Gastrocnemius medialis (tissue), 4 donors: ENCODE measurements around the gene OR2M2. TPM values are rescaled to one million over a fixed set of nuclear protein-coding genes. Genes with fewer than 3 reads are reported as not detected.

ENCODE experiments used
- ATAC-seq, 2 donors: fragments of 150-250 bp; one replicate each; pipeline ENCODE4 v1.9.1; 2016
- DNase-seq, 2 donors: peaks; one replicate each; pipeline ENCODE4 v3.0.0-alpha.2; 2019
- H3K27ac ChIP-seq, 4 donors: fragments of 200-600 bp; sonication (generic); 1 replicate in 1 of 4; 2 replicates in 3 of 4; pipeline ENCODE4 v1.5.1; 2016 to 2018; ENCODE audit warnings: mild to moderate bottlenecking in 2 of 4, moderate library complexity in 1 of 4
- H3K27me3 ChIP-seq, 3 donors: fragments of 200-600 bp; sonication (generic) in 2 of 3; 1 replicate in 1 of 3; 2 replicates in 2 of 3; pipeline versions ENCODE4 v1.5.1 to v1.6.0; 2016 to 2019; ENCODE audit warnings: mild to moderate bottlenecking in 1 of 3, moderate library complexity in 1 of 3
- H3K36me3 ChIP-seq, 2 donors: fragments of 200-600 bp; sonication (generic) in 1 of 2; one replicate each; pipeline ENCODE4 v1.5.1; 2017 to 2018
- H3K4me1 ChIP-seq, 2 donors: fragments of 200-600 bp; sonication (generic) in 1 of 2; one replicate each; pipeline ENCODE4 v1.5.1; 2016 to 2017; ENCODE audit warnings: mild to moderate bottlenecking in 2 of 2
- H3K4me3 ChIP-seq, 4 donors: fragments of 200-600 bp; sonication (generic) in 3 of 4; 1 replicate in 1 of 4; 2 replicates in 3 of 4; pipeline ENCODE4 v1.5.1; 2016 to 2019; ENCODE audit warnings: mild to moderate bottlenecking in 2 of 4
- H3K9me3 ChIP-seq, 3 donors: fragments of 200-600 bp; sonication (generic) in 2 of 3; 1 replicate in 1 of 3; 2 replicates in 2 of 3; pipeline ENCODE4 v1.5.1; 2016 to 2019
- POLR2A ChIP-seq, 2 donors: fragments of 450-650 bp; IDR thresholded peaks; one replicate each; pipeline ENCODE4 v1.6.1; 2017; ENCODE audit warnings: antibody characterized with exemption in 2 of 2, mild to moderate bottlenecking in 2 of 2, moderate library complexity in 2 of 2
- in situ Hi-C, 4 donors: fragments of 200-750 bp; cut with MboI; loops; one replicate each; pipeline versions ENCODE4 v1.15.0 to v1.8.0; 2017; ENCODE audit warnings: low sequenced_read_pairs in 4 of 4
- intact Hi-C: fragments of 100-400 bp; cut with DNase I; formaldehyde crosslinking; loops from one replicate; pipeline ENCODE4 v1.15.1; 2023; ENCODE audit warnings: low total_unique reads
- total RNA-seq, 4 donors: library from RNA; depleted of rRNA; stranded (reverse); fragments of >200 nt; gene quantifications; one replicate each; pipeline versions ENCODE4 v1.1.0 to v1.2.3, GENCODE V29; 2016
- TF ChIP-seq, protein P1 (sequence below), 5 experiments: fragments of 450-650 bp in 3 of 5; fragments of 200-600 bp in 2 of 5; sonication (generic) in 2 of 5; IDR thresholded peaks in 4 of 5; conservative IDR thresholded peaks in 1 of 5; 1 replicate in 4 of 5; 2 replicates in 1 of 5; pipeline ENCODE4 v1.5.1; 2016 to 2019; ENCODE audit warnings: antibody characterized with exemption in 5 of 5, mild to moderate bottlenecking in 3 of 5, moderate library complexity in 3 of 5

OR2M2 gene
- total RNA-seq, 4 donors from 2014 or later: not detected

DNA sequence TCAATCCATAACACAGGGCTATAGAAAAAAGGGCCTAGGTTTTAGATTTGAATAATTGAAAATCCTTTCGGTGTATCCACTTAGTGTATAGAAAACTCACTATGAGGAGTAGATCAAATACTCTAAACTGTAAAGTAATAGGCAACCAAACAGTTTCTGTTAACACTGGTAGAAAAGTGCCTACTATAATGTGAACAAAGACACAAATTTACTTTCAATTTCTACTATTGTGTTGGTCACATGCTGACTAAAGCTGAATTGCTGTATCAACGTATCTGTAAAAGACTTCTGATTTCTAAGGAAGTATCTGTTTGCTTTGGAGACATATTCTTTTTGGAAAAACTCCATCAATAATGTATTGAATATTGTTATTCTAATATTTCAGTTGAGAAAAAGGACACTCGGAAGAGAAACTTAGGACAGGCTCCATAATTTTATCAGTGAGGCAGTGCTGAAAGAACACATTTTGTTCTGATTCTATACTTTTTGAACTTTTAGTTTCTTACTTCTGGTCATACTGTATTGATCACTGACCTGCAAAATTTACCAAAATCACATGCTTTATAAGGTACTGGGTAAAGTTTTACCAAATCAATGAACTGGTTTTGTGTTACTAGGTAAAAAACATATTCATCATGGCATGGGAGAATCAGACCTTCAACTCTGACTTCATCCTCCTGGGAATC, 30.0 kb upstream of the OR2M2 start, which contains the start of gene OR2M5:
Gene OR2M5, plus strand, starts transcription at position 636 of the 686 bp plus-strand sequence. Its CDS starts 0 bp downstream, at position 636.
- no peak within 1 kb of the TSS for H3K4me3 ChIP-seq
- no peaks in the 10 kb centered on the region for H3K4me1 ChIP-seq
- no peak for TF ChIP-seq POLR2A (IDR thresholded peaks at IDR 0.05)
- TF ChIP-seq, protein P1, sequence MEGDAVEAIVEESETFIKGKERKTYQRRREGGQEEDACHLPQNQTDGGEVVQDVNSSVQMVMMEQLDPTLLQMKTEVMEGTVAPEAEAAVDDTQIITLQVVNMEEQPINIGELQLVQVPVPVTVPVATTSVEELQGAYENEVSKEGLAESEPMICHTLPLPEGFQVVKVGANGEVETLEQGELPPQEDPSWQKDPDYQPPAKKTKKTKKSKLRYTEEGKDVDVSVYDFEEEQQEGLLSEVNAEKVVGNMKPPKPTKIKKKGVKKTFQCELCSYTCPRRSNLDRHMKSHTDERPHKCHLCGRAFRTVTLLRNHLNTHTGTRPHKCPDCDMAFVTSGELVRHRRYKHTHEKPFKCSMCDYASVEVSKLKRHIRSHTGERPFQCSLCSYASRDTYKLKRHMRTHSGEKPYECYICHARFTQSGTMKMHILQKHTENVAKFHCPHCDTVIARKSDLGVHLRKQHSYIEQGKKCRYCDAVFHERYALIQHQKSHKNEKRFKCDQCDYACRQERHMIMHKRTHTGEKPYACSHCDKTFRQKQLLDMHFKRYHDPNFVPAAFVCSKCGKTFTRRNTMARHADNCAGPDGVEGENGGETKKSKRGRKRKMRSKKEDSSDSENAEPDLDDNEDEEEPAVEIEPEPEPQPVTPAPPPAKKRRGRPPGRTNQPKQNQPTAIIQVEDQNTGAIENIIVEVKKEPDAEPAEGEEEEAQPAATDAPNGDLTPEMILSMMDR (IDR thresholded peaks at IDR 0.05 in 4 of 5, conservative IDR thresholded peaks at IDR 0.05 in 1 of 5): no peak
- no peak within 1 kb of the TSS for H3K27ac ChIP-seq
- intact Hi-C loops: no loop called here
- H3K27me3 ChIP-seq: no peaks in the 10 kb centered on the region
- H3K36me3 ChIP-seq: no peaks in the 10 kb centered on the region
- in situ Hi-C loops: no loop called here
- DNase-seq: no peak
- no peak for ATAC-seq
- peaks cover 0 to 2% (median 0%) of the 10 kb centered on the region in 3 donors for H3K9me3 ChIP-seq

DNA sequence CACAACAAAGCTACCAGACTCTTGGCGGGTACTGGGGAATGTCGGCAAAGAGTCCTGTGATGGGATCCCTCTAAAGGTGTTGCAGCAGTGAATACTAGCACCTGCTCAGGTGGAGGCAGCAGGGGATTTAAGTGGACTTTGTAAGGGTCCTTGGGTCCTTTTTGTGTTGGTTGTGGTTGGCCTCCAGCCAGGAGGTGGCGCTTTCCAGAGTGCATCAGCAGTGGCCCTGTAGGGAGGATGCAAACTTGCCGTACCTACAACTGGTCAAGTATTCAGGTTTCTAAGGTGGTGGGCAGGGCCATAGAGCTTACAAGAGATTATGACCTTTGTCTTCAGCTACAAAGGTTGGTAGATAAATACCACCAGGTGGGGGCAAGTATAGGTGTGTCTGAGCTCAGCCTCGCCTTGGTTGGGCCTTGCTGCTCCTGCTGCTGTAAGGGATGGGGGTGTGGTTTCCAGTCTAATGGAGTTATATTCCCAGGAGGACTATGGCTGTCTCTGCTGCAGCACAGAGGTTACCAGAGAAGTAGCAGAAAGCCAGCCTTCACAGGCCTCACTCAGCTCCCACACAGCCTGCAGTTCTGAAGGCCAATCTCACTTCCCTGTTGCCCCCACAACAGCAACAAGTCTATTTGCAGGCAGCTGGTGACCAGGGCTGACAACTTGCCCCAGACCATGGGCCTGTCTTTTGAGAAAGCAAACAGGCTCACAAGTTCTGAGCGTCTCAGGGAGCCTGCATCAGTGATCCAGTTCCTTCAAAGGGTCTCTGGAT, 22.4 kb upstream of the OR2M2 start:
- no peak for DNase-seq
- no peak for ATAC-seq
- Histone ChIP-seq H3K4me1 (no peaks in the 10 kb centered on the region), H3K4me3 (no peak overlapping the region), H3K27ac (no peak overlapping the region), H3K9me3 (no peaks in the 10 kb centered on the region), H3K36me3 (no peaks in the 10 kb centered on the region), H3K27me3 (no peaks in the 10 kb centered on the region)
- intact Hi-C loops: no loop called here
- in situ Hi-C loops: no loop called here
- no peak for TF ChIP-seq POLR2A (IDR thresholded peaks at IDR 0.05)
- TF ChIP-seq, protein P1 (IDR thresholded peaks at IDR 0.05 in 4 of 5, conservative IDR thresholded peaks at IDR 0.05 in 1 of 5): no peak

DNA sequence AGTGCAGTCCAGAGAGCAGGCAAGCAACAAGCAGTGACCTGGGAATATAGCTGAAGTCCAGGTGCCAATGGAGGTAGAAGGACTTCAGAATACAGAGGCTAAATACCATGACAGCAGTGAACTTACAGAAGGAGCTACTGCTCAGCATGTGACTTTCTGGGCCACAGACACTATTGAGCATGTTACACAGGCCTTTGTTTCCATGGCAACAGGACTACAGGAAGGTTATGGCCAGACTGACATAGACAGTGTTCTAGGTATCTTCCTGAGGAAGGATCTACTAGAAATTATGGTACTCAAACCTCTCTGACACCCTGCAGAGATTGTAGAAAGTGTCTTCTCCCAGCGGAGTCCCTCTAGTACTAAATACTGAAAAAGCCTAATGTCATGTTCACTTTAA, 18.7 kb upstream of the OR2M2 start:
- ATAC-seq (no peak), DNase-seq (no peak)
- no peaks in the 10 kb centered on the region for H3K36me3 ChIP-seq
- no peak overlapping the region for H3K4me3 ChIP-seq
- no peaks in the 10 kb centered on the region for H3K4me1 ChIP-seq
- H3K27ac ChIP-seq: no peak overlapping the region
- TF ChIP-seq, protein P1 (IDR thresholded peaks at IDR 0.05 in 4 of 5, conservative IDR thresholded peaks at IDR 0.05 in 1 of 5): no peak
- no peak for TF ChIP-seq POLR2A (IDR thresholded peaks at IDR 0.05)
- in situ Hi-C loops (no loop called here), intact Hi-C loops (no loop called here)
- no peaks in the 10 kb centered on the region for H3K27me3 ChIP-seq
- H3K9me3 ChIP-seq: no peaks in the 10 kb centered on the region

DNA sequence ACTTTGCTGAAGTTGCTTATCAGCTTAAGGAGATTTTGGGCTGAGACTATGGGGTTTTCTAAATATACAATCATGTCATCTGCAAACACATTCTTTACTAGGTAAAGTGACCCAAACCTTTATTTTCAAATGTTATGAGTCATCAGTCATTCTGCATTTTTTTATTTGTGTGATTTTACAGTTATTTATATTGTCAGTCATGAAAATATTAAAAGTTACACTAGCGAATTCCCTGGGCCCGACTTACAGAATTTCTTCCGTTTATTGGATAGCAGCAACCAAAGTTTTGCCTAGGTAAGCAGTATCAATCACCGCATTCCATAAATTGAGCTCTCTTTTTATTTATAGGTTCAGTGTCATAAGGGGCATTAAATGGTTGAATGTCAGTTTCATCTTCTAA, 15.9 kb upstream of the OR2M2 start:
- in situ Hi-C loops: no loop called here
- no peaks in the 10 kb centered on the region for H3K4me1 ChIP-seq

More for the DNA sequence above, 15.9 kb upstream of the OR2M2 start:
- TF ChIP-seq, protein P1 (IDR thresholded peaks at IDR 0.05 in 4 of 5, conservative IDR thresholded peaks at IDR 0.05 in 1 of 5): no peak
- no peak for TF ChIP-seq POLR2A (IDR thresholded peaks at IDR 0.05)
- no peak for DNase-seq
- intact Hi-C loops: no loop called here
- Histone ChIP-seq H3K9me3 (no peaks in the 10 kb centered on the region), H3K27me3 (no peaks in the 10 kb centered on the region), H3K27ac (no peak overlapping the region), H3K4me3 (no peak overlapping the region), H3K36me3 (no peaks in the 10 kb centered on the region)
- ATAC-seq: no peak
